DMS153 (cell line): ENCODE data around the gene HRC.
"Not testable (repeated sequence)": the region's sequence is repeated elsewhere in the genome, so short reads cannot be mapped to it uniquely, and the experiment has no call there.

Source experiments
- DNase-seq: peaks from one replicate; lab custom pipeline; 2025; lab: John Stamatoyannopoulos, UW

HRC gene

DNA sequence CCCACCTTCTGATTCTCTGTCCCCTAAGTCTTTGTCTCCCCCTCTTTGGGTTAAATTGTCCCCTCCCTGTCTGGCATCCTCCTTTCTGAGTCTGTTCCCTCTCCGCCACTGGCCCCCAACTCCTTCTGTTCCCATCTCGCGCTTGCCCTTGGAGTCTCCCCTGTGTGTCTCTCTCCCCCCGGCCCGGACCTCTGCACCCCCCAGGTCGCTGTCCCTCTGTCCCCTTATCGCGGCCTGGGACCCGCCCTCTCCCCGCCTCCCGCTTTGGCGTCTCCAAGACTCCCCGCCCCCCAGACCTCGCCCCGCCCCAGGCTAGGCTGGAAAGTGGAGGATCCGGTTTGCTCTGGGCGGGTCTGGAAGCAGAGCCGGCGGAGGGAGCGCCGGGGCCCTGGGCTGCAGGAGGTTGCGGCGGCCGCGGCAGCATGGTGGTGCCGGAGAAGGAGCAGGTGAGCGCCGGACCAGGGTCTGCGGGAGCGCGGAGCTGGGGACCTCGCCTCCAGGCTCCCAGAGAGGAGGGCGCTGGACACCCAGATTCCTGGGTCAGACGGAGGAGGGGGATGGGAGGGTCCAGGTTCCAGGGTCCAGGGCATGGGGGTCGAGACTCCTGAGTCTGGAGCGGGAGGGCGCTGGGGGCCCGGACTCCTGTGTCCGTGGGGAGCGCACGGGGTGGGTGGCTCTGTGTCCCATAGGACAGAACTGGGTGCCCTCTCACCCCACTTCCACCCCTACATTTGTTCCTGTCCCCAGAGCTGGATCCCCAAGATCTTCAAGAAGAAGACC lies 2.4 kb upstream of the HRC start, which contains the start of gene TRPM4:
TRPM4 (plus strand) TSS at position 348 of the 780 bp plus-strand sequence; CDS start at position 423, 75 bp downstream.
- DNase-seq, result peak; percentile 62

DNA sequence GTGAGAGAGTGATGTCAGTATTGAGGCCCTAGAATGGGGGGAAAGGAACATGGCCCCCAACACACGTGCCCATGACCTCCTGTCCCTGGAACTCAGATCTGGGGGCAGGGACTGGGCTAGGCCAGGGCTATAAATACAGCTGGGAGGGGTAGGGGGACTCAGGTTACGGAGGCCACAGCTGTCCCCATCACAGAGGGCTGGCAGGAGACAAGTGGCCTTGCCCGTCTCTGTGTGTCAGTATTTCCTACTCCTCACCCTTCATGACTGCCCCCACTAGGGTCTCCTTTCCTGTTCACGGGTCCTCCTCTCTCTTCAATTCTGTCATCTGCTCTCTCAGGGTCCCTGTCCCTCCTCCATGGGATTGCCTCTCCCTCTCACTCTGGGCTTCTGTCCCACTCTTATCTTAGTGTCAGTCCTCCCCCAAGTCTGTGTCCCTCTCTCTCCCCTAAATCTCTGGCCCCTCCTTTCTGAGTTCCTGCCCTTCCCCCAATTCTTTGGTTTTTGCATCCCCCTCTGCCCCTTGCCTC lies 687 bp upstream of the HRC start:
- no peak for DNase-seq

DNA sequence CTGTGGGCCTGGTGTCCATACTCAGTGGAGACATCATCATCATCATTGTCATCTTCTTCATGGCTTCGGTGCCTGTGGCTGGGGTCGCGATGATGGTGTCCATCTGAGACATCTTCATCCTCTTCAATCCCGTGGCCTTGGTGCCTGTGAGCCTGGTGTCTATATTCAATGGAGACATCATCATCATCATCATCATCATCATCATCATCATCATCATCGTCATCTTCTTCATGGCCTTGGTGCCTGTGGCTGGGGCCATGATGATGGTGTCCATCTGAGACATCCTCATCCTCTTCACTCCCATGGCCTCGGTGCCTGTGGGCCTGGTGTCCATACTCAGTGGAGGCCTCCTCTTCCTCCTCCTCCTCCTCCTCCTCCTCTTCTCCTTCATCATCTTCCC lies 917 bp downstream of the HRC start:
- no peak for DNase-seq

DNA sequence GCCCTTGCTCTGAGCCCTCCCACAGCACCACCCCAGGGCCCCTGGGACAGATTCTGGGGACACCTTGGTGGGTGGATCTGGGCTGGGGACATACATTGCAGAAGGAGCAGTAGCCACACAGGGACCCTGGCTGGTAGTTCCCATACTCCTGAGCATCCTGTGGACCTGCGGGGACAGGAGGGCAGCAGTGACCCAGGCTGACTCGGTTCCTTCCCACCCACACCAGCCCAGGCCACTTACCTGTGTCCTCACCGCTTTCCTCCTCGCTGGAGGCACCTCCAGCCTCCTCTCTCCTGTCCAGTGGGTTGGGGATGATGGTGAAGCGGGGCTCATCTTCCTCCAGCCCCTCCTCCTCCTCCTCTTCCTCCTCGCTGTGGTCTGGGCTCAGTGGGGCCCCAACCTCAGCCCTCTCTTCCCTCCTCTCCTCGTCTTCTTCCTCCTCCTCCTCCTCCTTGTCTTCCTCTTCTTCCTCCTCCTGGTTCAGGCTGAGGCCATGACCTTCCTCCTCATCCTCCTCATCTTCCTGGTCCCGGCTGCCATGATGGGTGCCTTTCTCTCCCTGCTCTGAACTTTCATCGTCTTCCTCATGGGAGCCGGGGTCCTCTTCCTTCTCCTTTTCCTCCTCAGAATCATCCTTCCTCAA lies 1.9 kb downstream of the HRC start:
- DNase-seq, result no peak

DNA sequence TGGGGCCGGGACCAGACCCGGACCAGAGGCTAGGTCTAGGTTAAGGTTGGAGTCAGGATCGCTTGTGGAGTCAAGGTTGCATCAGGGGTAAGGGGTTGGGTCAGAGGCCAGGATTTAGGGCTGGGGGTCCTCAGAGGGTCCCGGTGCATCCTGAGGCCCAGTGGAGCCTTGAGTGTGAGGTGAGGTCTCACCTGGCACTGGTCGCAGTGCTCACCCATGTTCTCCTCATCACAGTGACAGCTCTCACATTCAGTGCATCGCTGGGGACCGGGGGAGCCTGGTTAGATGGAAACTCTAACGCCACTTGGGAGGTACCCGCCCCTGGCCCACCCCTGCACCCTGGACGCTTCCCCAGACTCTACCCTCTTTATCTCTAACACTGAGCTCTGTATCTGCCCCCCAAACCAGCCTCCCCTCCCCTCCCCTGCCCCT lies 3.1 kb downstream of the HRC start:
- no peak for DNase-seq

DNA sequence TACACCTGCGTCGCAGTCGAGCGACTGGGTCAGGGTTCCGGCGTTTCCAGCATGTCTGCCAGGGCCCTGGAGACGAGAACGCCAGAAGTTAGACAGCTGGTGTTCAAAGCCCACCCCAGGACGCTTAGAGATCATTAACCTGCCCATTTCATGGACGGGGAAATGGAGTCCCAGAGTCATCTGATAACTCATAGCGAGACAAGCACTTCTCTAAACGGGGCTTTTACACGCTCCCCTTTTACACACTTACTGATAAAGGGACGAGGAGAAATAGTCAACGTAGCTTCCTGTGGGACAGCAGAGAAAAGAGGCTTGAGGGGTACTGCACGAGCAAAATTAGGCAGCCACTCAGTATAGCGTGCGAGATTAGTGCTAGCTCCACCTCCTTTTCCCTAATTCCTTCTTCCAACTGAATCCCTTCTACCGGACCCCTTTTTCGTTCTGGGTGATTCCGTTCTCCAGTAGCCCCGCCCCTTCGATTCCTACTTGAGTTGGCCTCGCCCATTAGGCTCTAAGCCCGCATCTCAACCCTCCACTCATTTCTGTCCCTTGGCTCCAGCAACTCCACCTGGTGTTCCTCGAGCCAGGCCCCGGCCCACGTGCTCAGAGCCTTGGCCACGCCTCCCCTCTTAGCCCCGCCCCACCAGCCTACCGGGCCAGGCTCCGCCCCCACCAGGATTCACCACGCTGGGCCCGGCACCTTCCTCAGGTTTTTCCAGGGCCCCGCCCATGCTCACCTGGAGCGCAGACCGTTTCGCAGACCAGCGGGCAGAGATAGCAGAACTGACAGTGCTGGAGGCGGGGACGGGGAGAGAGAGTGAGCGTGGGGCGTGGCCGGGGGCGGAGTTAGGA lies 3.7 kb downstream of the HRC start:
- peak; percentile 97 for DNase-seq

DNA sequence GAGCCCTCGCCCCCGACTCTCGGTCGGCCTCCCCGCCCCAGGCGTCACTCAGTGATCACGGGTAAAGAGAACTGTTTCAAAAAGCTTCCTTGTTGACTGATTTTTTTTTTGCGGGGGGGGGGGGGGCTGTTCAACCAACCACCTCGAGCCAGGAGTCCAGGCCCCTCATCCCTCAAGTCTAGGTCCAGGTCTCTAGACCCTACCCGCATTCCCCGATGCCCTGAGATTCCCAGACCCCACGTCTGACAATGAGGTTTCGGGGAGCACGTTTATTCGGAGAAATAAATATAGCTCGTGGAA lies 4.3 kb downstream of the HRC start:
- no peak for DNase-seq

DNA sequence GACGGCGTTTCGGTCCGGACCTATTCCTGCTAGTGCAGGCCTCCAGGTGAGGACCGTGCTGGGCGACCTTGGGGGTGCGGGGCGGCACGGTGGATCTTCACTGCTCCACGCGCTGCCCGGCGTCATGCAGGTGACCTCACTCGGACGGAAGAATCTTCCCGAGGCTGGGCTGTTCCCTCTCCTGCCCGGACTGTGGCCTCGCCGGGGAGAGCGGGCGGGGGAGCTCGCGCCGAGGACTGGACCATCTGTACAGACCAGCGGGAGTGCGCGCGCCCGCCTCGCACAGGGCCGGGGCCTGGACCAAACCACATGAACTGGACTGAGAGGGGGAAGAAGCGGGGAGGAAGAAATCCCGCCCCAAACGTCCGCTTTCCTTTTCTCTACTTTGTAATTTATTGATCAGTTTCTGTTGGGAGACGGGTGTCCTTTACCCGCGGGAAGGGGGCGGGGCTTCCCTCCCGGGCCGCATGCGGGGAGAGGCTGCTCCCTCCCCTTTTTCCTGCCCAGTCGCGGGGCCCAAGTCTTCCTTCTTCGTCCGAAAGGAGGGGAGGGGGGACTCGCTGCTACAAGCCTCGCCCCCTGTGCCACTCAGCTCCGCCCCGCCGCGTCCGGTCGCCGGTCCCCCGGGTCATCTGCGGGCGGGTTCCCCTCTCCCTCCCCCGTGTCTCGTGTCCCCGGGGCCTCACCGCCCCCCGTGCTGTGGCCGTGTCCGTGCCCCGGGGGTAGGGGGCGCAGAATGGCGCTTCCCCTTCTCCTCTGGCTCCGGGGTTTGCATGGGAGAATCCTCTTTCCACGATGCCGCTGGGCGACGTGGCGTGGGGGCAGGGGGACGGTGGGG lies 4.9 kb downstream of the HRC start:
- peak; percentile 73 for DNase-seq

DNA sequence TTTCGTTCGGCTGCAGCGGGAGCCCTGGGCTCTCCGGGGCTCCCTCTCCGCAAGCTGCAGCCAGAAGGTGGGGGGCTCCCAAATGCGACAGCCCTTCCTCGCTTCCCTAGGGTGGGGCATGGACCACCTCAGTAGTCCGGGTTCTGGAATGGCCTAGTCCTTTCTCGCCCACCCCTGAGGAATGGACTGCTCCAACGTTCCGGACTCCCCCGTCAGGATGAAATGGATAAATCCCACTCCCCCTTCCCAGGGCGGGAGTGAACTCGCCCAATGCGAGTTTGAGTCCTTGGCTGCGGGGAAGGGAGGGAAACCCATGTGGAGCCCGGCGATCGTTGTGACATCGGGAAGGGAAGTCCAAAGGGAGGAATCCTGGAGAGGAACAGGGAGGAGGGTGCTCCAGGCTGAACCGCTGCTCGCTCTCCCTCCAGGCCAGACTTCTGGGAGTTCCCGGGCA lies 5.5 kb downstream of the HRC start:
- peak; percentile 64 for DNase-seq

DNA sequence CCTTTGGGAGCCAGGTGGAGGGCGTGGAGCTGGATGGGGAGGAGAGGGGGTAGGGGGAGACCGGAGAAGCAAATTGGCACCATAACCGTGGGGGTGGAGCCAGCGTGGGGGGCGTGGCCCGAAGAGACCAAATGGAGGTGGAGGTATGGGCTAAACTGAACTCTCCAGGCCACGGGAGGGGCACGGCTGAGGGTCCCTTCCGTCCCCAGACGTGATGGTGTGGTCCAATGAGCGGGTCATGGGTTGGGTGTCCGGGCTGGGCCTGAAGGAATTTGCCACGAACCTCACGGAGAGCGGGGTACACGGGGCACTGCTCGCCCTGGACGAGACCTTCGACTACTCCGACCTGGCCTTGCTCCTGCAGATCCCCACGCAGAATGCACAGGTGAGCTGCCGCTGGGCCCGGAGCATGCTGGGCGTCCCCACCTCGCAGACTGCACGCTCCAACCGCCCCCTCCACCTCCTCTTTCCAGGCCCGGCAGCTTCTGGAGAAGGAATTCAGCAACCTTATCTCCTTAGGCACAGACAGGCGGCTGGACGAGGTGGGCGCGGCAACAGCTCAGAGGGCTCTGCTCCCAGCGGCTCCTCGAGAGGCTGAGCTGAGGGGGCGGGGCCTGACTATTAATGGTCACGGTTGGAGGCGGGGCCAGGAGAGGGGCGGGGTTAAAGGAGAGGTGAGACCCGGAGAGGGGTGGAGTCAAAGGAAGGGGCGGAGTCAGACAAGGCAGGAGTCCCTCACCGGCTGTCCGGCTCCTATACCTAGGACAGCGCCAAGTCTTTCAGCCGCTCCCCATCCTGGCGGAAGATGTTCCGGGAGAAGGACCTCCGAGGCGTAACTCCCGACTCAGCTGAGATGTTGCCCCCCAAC lies 6.2 kb downstream of the HRC start:
- peak; percentile 83 for DNase-seq

DNA sequence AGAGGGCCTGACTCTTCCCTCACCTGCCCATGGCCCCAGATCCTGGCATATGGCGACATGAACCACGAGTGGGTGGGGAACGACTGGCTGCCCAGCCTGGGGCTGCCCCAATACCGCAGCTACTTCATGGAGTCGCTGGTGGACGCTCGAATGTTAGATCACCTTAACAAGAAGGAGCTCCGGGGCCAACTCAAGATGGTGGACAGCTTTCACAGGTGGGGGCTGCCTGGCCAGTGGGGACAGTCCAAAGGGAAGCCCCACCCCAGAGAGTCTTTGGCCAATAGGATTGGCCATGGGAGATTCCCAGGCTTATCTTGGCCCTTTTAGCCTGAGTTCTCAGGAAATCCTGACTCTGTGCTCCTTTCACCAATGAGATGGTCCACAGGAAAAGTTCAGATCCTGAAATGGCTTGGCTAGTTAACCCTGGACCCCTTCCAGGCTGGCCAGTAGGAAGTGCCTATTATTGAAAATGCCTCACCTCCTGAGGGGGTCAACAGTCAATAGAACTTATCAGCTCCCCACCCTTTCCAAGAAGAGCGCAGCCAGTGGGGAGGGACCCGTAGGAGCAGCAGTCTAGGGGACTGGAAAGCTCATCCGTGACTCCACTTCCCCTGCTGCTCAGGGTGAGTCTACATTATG lies 7.0 kb downstream of the HRC start:
- DNase-seq, result no peak

DNA sequence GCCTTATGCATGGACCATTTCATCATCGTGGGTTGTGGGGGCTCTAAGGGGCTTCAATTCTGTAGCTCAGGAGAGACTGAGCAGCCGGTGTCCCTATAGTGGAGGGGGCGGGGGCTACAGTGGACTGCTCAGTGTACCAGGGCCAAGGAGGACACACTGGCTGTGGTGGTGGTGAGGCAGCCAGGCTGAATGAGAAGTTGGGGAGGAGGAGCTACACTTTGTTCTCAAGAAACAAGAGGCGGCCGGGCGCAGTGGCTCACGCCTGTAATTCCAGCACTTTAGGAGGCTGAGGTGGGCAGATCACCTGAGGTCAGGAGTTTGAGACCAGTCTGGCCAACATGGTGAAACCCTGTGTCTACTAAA lies 8.8 kb downstream of the HRC start:
- not testable (repeated sequence) for DNase-seq

DNA sequence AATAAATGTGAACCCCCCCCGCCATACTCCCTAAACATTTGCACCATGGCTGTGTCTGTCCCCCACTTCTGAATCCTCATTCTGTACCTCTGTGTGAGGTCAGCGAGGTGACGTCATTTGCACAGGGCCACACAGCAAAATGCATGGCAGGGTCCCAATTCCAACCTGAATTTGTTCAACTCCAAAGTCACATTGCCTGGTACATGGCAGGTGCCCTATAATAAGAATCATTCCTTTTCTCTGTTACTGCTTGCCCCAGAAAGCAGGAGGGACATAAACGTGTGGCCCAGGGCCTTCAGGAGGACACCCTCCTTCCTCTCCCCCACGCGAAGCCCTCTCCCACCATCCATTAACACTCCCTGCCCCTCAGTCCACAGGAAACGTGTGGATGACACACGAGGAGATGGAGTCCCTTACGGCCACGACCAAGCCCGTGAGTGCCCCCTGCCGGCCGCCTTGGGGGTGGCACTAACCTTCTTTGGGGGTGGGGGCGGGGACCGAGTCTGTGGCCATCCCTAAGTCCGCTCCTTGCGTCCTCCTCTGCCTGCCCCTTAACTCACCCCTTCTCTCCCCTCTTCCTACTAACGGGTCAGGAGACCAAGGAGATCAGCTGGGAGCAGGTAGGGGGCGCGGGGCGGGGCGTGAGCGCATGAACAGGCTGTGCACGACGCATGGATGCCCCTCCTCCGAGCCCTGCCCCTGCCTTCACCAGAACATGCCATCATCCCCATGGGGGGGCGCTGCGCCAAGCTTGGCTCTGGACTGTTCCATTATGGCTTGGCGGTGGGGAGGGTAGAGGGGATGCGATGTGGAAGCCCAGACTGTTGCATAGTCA lies 9.4 kb downstream of the HRC start:
- peak; percentile 45 for DNase-seq

DNA sequence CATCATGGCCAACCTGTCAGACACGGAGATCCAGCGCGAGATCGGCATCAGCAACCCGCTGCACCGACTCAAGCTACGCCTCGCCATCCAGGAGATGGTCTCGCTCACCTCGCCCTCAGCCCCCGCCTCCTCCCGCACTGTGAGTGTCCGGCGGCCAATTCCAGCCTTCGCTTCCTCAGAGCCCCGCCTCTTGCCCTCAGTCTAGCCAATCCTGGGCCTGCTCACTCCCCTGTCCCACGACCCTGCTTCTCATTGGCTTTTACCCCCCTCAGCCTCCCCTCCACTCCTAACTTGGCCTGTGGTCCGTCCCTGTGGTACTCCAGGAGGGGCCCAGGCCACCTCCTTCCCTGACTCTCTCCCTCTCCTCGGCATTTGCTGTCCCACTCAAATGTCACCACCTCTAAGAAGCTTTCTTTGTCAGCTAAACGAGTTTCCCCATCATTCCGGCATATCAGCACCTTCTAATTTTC lies 12.3 kb downstream of the HRC start:
- DNase-seq, result peak; percentile 90

DNA sequence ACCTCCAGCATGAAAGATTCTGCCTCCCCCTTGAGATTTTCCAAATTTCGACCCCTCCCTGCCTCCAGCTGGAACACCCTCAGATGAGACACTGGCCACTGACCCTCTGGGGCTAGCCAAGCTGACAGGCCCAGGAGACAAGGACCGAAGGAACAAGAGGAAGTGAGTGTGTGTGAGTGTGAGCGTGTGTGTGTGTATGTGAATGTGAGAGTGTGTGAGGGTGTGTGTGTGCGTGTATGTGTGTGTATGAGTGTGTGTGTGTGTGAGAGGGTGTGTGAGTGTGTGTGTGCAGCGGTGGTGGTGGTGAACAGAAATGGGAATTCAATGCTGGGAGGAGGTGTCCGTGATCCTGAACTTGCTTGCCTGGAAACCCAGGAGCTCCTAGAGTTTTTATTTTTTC lies 13.8 kb downstream of the HRC start:
- DNase-seq, result no peak

DNA sequence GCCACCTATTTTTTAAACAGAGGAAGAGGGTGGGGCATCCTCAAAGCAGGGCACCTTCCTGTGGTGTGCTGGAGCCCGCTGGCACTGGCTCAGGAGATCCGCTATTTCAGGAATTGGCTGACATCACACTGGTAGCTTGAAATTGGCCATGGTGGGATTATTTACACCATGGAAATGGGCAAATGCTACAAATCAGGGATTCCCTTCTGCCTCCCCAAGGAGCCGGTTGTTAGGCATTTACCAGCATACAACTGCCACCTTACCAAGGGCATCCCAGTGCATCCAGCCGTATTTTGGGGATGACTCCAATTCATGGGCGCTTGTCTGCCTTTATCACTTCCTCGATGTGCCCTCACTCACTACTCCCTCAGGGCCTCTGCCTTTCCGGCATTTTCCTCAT lies 14.2 kb downstream of the HRC start:
- no peak for DNase-seq

DNA sequence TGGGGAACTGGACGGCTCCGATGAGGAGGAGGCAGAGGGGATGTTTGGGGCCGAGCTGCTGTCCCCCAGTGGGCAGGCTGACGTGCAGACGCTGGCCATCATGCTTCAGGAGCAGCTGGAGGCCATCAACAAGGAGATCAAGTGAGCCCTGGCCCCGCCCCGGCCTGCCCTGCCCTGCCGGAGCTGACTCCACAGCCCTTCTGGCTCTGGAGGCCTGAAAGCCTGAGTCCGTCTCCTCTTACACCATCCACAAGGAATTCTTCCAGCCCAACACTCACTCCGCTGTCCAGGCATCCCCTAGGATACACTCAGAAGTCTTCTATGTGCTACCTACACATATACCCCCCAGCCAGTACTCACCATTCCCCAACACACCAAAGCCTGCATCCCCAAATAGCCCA lies 18.4 kb downstream of the HRC start:
- no peak for DNase-seq

DNA sequence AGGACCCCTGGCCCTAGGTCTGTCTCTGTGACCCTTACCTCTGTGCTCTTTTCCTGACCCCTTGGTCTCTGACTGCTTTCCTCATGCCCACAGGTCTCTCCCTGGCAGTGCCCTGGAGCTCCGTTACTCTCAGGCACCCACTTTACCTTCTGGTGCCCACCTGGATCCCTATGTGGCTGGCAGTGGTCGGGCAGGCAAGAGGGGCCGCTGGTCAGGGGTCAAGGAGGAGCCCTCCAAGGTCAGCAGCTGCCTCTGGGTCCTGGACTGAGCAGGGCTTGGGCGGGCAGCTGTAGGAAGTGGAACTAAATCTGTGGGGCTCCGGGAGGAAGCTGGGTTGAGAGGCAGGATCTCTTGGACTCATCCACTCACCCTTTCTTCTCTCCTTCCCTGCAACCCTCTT lies 19.5 kb downstream of the HRC start:
- no peak for DNase-seq
